ENCODE measurements around the gene OR51E1. TPM values are rescaled to one million over a fixed set of nuclear protein-coding genes. Genes with fewer than 3 reads are reported as not detected.

OR51E1 gene
- total and polyA plus RNA-seq, 9 of the 15 experiments (the other 6 are each of a cell fraction or from before 2014, with no cell fraction given), result 0.03 to 0.04 TPM; not detected in 7

DNA sequence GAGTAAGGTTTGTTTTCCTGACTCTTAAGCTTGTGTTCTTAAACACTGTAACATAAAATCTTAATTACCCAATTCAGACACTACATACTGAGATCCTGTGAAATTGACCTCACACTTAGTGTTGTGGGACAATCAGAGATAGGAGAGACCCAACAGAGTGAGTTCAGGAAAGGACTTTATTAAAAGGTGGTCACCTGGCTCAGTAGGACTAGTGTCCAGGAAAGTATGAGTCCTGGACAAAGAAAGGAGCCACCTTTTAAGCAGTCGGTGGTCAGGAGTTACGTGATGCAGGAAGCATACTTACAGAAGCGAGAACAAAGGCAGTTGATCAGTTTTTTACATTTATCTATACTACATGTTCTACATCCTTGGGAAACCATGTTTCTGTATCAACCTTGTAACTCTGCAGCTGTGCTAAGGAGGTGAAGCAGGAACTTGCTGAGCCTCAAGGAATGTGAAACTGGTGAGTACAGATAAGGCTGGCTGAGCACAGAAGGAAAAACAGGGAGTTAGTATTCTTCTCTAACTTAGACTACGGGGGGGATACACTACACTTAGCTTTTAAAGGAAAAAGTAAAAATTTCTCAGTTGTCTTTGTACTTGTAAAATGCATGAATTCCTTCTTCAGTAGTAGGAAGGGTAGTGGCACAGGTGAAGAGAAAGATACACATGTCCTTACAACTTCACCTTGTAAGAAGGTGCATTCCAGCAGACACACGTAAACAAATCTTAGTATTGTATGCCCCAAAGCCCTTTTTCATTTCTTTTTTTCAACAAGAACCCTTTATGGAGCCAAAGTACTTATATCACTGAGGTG lies 15.1 kb downstream of the OR51E1 start (continued):
- TF ChIP-seq, protein P1, sequence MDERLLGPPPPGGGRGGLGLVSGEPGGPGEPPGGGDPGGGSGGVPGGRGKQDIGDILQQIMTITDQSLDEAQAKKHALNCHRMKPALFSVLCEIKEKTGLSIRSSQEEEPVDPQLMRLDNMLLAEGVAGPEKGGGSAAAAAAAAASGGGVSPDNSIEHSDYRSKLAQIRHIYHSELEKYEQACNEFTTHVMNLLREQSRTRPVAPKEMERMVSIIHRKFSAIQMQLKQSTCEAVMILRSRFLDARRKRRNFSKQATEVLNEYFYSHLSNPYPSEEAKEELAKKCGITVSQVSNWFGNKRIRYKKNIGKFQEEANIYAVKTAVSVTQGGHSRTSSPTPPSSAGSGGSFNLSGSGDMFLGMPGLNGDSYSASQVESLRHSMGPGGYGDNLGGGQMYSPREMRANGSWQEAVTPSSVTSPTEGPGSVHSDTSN (CRISPR knock-in tag; IDR thresholded peaks at IDR 0.05; ENCODE audit: low read depth), result no peak
- TF ChIP-seq, protein P1 (tag; conservative IDR thresholded peaks at IDR 0.05; ENCODE audit: low read depth), result no peak
- no peak for TF ChIP-seq ZNF140 (CRISPR knock-in tag; IDR thresholded peaks at IDR 0.05)
- TF ChIP-seq TAF9B (IDR thresholded peaks at IDR 0.05; ENCODE audit: partially characterized antibody), result no peak
- TF ChIP-seq FOXJ2 (tag; IDR thresholded peaks at IDR 0.05), result no peak
- no peak for TF ChIP-seq PRPF4 (IDR thresholded peaks at IDR 0.05; ENCODE audit: insufficient read depth, low read depth, low read length, poor library complexity, severe bottlenecking)
- TF ChIP-seq SOX6 (IDR thresholded peaks at IDR 0.05), result no peak
- peak in 1 of 2 experiments; percentile 47; a peak in 1 of 4 replicates for TF ChIP-seq TEAD1 (CRISPR knock-in tag; IDR thresholded peaks at IDR 0.05)
- peak; percentile 86 for TF ChIP-seq POLR2AphosphoS5 (IDR thresholded peaks at IDR 0.05; ENCODE audit: control insufficient read depth, insufficient read depth, low read depth, low read length)
- TF ChIP-seq ZNF77 (CRISPR knock-in tag; IDR thresholded peaks at IDR 0.05), result no peak
- TF ChIP-seq MEF2D (tag; conservative IDR thresholded peaks at IDR 0.05; ENCODE audit: low read depth), result no peak
- no peak for TF ChIP-seq NFE2 (IDR thresholded peaks at IDR 0.05; ENCODE audit: low read depth)
- no peak for TF ChIP-seq HDAC6 (IDR thresholded peaks at IDR 0.05; ENCODE audit: low read depth, low read length)
- no peak for TF ChIP-seq MEF2A (IDR thresholded peaks at IDR 0.05; ENCODE audit: control insufficient read depth, low read depth, low read length)
- TF ChIP-seq IFI16 (CRISPR knock-in tag; IDR thresholded peaks at IDR 0.05), result no peak
- TF ChIP-seq GABPB1 (CRISPR knock-in tag; IDR thresholded peaks at IDR 0.05), result no peak
- TF ChIP-seq, protein P2, sequence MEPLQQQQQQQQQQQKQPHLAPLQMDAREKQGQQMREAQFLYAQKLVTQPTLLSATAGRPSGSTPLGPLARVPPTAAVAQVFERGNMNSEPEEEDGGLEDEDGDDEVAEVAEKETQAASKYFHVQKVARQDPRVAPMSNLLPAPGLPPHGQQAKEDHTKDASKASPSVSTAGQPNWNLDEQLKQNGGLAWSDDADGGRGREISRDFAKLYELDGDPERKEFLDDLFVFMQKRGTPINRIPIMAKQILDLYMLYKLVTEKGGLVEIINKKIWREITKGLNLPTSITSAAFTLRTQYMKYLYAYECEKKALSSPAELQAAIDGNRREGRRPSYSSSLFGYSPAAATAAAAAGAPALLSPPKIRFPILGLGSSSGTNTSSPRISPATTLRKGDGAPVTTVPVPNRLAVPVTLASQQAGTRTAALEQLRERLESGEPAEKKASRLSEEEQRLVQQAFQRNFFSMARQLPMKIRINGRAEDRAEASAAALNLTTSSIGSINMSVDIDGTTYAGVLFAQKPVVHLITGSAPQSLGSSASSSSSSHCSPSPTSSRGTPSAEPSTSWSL (CRISPR knock-in tag; IDR thresholded peaks at IDR 0.05; ENCODE audit: borderline replicate concordance), result no peak
- peak; percentile 72; the same call in 1 of the 2 replicates for TF ChIP-seq RNF2 (IDR thresholded peaks at IDR 0.05)
- TF ChIP-seq, protein P3, sequence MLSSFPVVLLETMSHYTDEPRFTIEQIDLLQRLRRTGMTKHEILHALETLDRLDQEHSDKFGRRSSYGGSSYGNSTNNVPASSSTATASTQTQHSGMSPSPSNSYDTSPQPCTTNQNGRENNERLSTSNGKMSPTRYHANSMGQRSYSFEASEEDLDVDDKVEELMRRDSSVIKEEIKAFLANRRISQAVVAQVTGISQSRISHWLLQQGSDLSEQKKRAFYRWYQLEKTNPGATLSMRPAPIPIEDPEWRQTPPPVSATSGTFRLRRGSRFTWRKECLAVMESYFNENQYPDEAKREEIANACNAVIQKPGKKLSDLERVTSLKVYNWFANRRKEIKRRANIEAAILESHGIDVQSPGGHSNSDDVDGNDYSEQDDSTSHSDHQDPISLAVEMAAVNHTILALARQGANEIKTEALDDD (IDR thresholded peaks at IDR 0.05), result peak; percentile 81
- no peak for TF ChIP-seq PTRF (tag; IDR thresholded peaks at IDR 0.05)
- peak; percentile 45; the same call in 1 of the 2 replicates for TF ChIP-seq KLF16 (IDR thresholded peaks at IDR 0.05)
- TF ChIP-seq, protein P4, sequence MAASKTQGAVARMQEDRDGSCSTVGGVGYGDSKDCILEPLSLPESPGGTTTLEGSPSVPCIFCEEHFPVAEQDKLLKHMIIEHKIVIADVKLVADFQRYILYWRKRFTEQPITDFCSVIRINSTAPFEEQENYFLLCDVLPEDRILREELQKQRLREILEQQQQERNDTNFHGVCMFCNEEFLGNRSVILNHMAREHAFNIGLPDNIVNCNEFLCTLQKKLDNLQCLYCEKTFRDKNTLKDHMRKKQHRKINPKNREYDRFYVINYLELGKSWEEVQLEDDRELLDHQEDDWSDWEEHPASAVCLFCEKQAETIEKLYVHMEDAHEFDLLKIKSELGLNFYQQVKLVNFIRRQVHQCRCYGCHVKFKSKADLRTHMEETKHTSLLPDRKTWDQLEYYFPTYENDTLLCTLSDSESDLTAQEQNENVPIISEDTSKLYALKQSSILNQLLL (CRISPR knock-in tag; IDR thresholded peaks at IDR 0.05; ENCODE audit: borderline replicate concordance), result no peak
- peak; percentile 58 for TF ChIP-seq PML (IDR thresholded peaks at IDR 0.05; ENCODE audit: low read length)

Measured in K562 (cell line).